ENCODE results near the gene SERP2.

DNA sequence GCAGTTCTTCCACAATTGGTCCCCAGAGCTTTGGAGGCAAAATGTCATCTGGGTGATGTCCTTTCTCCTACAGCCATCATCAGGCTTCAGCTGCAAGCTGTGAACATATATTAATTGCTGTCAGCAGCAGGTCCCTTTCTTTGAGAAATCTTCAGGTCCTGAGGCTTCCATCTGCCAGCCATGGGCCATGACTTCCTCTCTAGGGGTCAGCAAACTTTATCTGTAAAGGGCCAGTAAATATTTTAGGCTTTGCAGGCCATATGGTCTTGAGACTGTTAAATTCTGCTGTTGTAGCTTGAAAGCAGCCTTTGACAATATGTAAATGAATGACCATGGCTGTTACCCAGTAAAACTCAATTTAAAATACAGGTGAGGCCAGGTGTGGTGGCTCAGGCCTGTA, 27.1 kb downstream of the SERP2 start:
- TF ChIP-seq FOXS1 (CRISPR knock-in tag; IDR thresholded peaks at IDR 0.05), result no peak
- no peak for TF ChIP-seq EP300 (IDR thresholded peaks at IDR 0.05)
- TF ChIP-seq, protein P1, sequence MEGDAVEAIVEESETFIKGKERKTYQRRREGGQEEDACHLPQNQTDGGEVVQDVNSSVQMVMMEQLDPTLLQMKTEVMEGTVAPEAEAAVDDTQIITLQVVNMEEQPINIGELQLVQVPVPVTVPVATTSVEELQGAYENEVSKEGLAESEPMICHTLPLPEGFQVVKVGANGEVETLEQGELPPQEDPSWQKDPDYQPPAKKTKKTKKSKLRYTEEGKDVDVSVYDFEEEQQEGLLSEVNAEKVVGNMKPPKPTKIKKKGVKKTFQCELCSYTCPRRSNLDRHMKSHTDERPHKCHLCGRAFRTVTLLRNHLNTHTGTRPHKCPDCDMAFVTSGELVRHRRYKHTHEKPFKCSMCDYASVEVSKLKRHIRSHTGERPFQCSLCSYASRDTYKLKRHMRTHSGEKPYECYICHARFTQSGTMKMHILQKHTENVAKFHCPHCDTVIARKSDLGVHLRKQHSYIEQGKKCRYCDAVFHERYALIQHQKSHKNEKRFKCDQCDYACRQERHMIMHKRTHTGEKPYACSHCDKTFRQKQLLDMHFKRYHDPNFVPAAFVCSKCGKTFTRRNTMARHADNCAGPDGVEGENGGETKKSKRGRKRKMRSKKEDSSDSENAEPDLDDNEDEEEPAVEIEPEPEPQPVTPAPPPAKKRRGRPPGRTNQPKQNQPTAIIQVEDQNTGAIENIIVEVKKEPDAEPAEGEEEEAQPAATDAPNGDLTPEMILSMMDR (IDR thresholded peaks at IDR 0.05), result no peak
- no peak for TF ChIP-seq HOXB13 (CRISPR knock-in tag; IDR thresholded peaks at IDR 0.05; ENCODE audit: low read depth)
- no peak for TF ChIP-seq POLR2A (IDR thresholded peaks at IDR 0.05; ENCODE audit: low read length)
- no peak for TF ChIP-seq REST (IDR thresholded peaks at IDR 0.05)
- TF ChIP-seq KDM1A (IDR thresholded peaks at IDR 0.05; ENCODE audit: low read depth), result no peak

Data from A549 (cell line).